Upper lobe of left lung (tissue), 6 donors: ENCODE results near the gene GINS1. TPM values are rescaled to one million over a fixed set of nuclear protein-coding genes. Genes with fewer than 3 reads are reported as not detected.
A peak's percentile ranks its signal among the peaks of the same experiment; 100 is the strongest.
"Not testable (repeated sequence)": the region's sequence is repeated elsewhere in the genome, so short reads cannot be mapped to it uniquely, and the experiment has no call there.

Experiments used
- ATAC-seq, 2 donors: fragments of 200-7000 bp; cut with Tn5 transposase; one replicate each; pipeline ENCODE4 v1.9.1; 2022; ENCODE audit warnings: mild to moderate bottlenecking in 2 of 2, moderate library complexity in 2 of 2; ENCODE audit not compliant: low FRiP score in 2 of 2
- DNase-seq, 2 donors: peaks; one replicate each; pipeline ENCODE4 v3.0.0-alpha.2; 2019 to 2020
- H3K27ac ChIP-seq, 4 donors: fragments of 200-600 bp; sonication (generic); one replicate each; pipeline ENCODE4 v1.5.1; 2016 to 2019
- H3K27me3 ChIP-seq, 4 donors: fragments of 200-600 bp; sonication (generic); one replicate each; pipeline ENCODE4 v1.5.1; 2017 to 2019
- H3K36me3 ChIP-seq, 4 donors: fragments of 200-600 bp; sonication (generic); one replicate each; pipeline ENCODE4 v1.5.1; 2016 to 2019
- H3K4me1 ChIP-seq, 4 donors: fragments of 200-600 bp; sonication (generic); one replicate each; pipeline ENCODE4 v1.5.1; 2018 to 2019
- H3K4me3 ChIP-seq, 4 donors: fragments of 200-600 bp; sonication (generic); one replicate each; pipeline ENCODE4 v1.5.1; 2017 to 2019; ENCODE audit warnings: mild to moderate bottlenecking in 2 of 4, moderate library complexity in 1 of 4
- H3K9me3 ChIP-seq, 4 donors: fragments of 200-600 bp; sonication (generic); one replicate each; pipeline ENCODE4 v1.5.1; 2018 to 2019
- EP300 ChIP-seq, 4 donors: sonication (generic); formaldehyde crosslinking; IDR thresholded peaks; one replicate each; pipeline ENCODE4 v1.5.1; 2017; ENCODE audit warnings: antibody characterized with exemption in 4 of 4, control low read depth in 2 of 4
- POLR2A ChIP-seq, 4 donors: fragments of 450-650 bp; IDR thresholded peaks; one replicate each; pipeline ENCODE4 v1.5.1; 2016 to 2017; ENCODE audit warnings: antibody characterized with exemption in 4 of 4, mild to moderate bottlenecking in 2 of 4
- POLR2AphosphoS5 ChIP-seq, 2 donors: sonication (generic); formaldehyde crosslinking; IDR thresholded peaks; one replicate each; pipeline ENCODE4 v1.5.1; 2017; ENCODE audit warnings: antibody characterized with exemption in 2 of 2
- WGBS, 2 donors: methylation state at CpG; one replicate each; pipeline ENCODE4 v1.1.5; 2017 to 2018; 5-methylcytosine and 5-hydroxymethylcytosine counted together
- total RNA-seq, 6 donors: library from RNA; depleted of rRNA in 4 of 6; stranded (reverse); fragments of >200 nt in 4 of 6; gene quantifications; one replicate each; pipeline versions ENCODE4 v1.1.0 to v1.2.1, GENCODE V29; 2016 to 2021
- TF ChIP-seq, protein P1 (sequence below), 6 experiments: fragments of 450-650 bp in 4 of 6; fragments of 200-600 bp in 2 of 6; sonication (generic) in 2 of 6; IDR thresholded peaks; one replicate each; pipeline ENCODE4 v1.5.1; 2016 to 2019; ENCODE audit warnings: antibody characterized with exemption in 6 of 6
- donor health status: DM: no; HTN: no; CAD: no; lungs with moderate emphysema.
- donor health status: DM: no; HTN: yes; CAD: no; lungs with severe emphysema.

Gene GINS1
- total RNA-seq, 6 donors from 2014 or later: under 0.01 to 1.8 (median 0.77) TPM

DNA sequence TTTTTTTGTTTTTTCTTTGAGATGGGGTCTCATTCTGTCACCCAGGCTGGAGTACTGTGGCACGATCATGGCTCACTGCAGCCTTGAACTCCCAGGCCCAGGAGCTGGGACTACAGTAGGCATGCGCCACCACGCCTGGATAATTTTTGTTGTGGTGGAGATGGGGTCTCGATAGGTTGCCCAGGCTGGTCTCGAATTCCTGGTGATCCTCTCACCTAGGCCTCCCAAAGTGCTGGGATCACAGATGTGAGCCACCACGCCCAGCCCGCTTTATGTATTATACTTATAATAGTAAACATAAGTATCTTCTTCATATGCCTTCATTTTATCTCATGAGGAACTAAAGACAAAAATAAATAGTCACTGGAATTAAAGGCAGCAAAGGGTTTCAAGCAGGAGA is 63.5 kb downstream of the GINS1 start:
- Histone ChIP-seq H3K36me3 (peaks cover 0 to 23% (median 9%) of the 10 kb centered on the region in 4 donors), H3K4me1 (no peaks in the 10 kb centered on the region), H3K9me3 (no peaks in the 10 kb centered on the region), H3K27ac (no peak overlapping the region), H3K27me3 (no peaks in the 10 kb centered on the region), H3K4me3 (no peak overlapping the region)
- TF ChIP-seq POLR2A (IDR thresholded peaks at IDR 0.05): no peak
- TF ChIP-seq POLR2AphosphoS5 (IDR thresholded peaks at IDR 0.05): no peak
- TF ChIP-seq, protein P1, sequence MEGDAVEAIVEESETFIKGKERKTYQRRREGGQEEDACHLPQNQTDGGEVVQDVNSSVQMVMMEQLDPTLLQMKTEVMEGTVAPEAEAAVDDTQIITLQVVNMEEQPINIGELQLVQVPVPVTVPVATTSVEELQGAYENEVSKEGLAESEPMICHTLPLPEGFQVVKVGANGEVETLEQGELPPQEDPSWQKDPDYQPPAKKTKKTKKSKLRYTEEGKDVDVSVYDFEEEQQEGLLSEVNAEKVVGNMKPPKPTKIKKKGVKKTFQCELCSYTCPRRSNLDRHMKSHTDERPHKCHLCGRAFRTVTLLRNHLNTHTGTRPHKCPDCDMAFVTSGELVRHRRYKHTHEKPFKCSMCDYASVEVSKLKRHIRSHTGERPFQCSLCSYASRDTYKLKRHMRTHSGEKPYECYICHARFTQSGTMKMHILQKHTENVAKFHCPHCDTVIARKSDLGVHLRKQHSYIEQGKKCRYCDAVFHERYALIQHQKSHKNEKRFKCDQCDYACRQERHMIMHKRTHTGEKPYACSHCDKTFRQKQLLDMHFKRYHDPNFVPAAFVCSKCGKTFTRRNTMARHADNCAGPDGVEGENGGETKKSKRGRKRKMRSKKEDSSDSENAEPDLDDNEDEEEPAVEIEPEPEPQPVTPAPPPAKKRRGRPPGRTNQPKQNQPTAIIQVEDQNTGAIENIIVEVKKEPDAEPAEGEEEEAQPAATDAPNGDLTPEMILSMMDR (IDR thresholded peaks at IDR 0.05): no peak
- TF ChIP-seq EP300 (IDR thresholded peaks at IDR 0.05): no peak
- ATAC-seq (no peak), DNase-seq (no peak)
- 91 to 97% methylated on average over 7 of the region's 7 CpGs for WGBS, 2 donors

DNA sequence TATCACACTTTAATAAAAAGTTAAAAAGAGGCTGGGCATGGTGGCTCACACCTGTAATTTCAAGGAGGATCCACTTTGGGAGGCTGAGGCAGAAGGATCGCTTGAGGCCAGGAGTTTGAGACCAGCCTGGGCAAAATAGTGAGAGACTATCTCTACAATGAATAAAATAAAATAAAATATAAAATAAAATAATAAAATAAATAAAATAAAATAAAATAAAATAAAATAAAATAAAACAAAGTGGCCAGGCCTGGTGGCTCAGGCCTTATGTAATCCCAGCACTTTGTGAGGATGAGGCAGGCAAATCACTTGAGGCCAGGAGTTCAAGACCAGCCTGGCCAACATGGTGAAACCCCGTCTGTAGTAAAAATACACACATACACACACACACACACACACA is 65.8 kb downstream of the GINS1 start:
- ATAC-seq, DNase-seq, H3K9me3 ChIP-seq, H3K4me1 ChIP-seq, H3K27me3 ChIP-seq, H3K4me3 ChIP-seq, H3K27ac ChIP-seq: not testable (repeated sequence)
- WGBS, 2 donors: 85 to 89% methylated on average over 2 of the region's 2 CpGs
- H3K36me3 ChIP-seq: peaks cover 0 to 14% (median 0%) of the 10 kb centered on the region in 4 donors

GRCh38 chr20:25476106-25477013 is 68.9 kb downstream of the GINS1 start:
- DNase-seq (peak in 1 of 2 donors; percentile 83), ATAC-seq (no peak)

DNA sequence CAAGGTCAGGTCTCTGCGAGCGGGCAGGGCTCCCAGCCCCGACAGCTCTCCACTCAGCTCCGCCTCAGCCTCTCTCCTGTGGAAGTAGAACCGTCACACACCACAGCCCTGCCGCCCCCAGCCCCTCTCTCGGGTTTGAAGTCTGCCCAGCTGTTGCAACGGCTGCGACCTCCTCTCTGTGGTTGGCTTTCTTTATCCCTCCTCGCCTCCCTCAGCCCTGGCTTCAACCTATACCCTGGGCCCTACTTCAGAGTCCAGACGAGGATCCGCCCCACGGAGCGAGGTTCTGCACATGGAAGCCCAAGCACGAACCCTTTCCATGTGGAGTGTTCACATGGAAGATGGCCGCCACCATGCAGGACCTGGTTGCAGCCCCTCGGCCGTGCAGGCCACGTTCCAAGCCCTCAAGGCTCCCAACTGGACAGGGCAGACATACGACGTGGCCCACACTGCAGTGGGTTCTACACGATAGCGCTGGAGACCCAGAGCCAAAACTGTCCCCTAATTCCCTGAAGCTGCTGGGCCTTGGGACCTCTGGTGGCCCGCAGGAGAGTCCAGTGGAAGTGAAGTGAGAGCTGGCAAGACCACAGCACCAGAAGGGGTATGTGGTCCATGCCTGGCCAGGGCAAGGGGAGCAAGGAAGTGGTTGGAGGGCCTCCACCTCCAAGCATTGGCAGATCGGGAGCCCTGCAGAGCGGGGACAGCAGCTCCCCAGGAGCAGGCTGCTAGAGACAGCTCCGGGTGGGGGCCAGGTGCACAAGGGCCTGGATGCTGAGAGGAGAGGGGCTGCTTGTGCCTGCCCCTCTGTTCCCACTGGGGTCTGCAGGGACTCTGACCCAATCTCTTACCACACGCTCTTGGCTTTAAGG is 69.8 kb downstream of the GINS1 start:
- no peak overlapping the region for H3K4me3 ChIP-seq
- H3K27me3 ChIP-seq: no peaks in the 10 kb centered on the region
- H3K27ac ChIP-seq: no peak overlapping the region
- H3K9me3 ChIP-seq: no peaks in the 10 kb centered on the region
- ATAC-seq (peak in 1 of 2 donors; percentile 2), DNase-seq (peak in 1 of 2 donors; percentile 60)
- TF ChIP-seq, protein P1 (IDR thresholded peaks at IDR 0.05): no peak
- TF ChIP-seq POLR2A (IDR thresholded peaks at IDR 0.05) (no peak), EP300 (IDR thresholded peaks at IDR 0.05) (no peak), POLR2AphosphoS5 (IDR thresholded peaks at IDR 0.05) (no peak)
- H3K4me1 ChIP-seq: no peaks in the 10 kb centered on the region
- WGBS, 2 donors: 94% methylated on average over 17 to 28 of the region's 28 CpGs
- H3K36me3 ChIP-seq: peaks cover 0 to 24% (median 7%) of the 10 kb centered on the region in 4 donors

More at GRCh38 chr20:25476106-25477013, 68.9 kb downstream of the GINS1 start:
- TF ChIP-seq POLR2A (IDR thresholded peaks at IDR 0.05) (no peak), EP300 (IDR thresholded peaks at IDR 0.05) (no peak), POLR2AphosphoS5 (IDR thresholded peaks at IDR 0.05) (no peak)
- TF ChIP-seq, protein P1 (IDR thresholded peaks at IDR 0.05): no peak
- Histone ChIP-seq H3K27ac (no peak overlapping the region), H3K9me3 (no peaks in the 10 kb centered on the region), H3K4me3 (no peak overlapping the region), H3K4me1 (no peaks in the 10 kb centered on the region), H3K27me3 (no peaks in the 10 kb centered on the region), H3K36me3 (peaks cover 0 to 24% (median 4%) of the 10 kb centered on the region in 4 donors)
- 97 to 99% methylated on average over 26 to 28 of the region's 52 CpGs for WGBS, 2 donors
